Measurements from ENCODE around the gene GTPBP1. TPM values are rescaled to one million over a fixed set of nuclear protein-coding genes. Genes with fewer than 3 reads are reported as not detected.
A peak's percentile ranks its signal among the peaks of the same experiment; 100 is the strongest.

GTPBP1 gene
- total RNA-seq, 2 experiments from 2014 or later: 98.9 to 107 TPM

- Mint-ChIP-seq H3K36me3 (ENCODE audit: low read depth) (peaks cover 15% of the 10 kb centered on the region), H3K4me1 (ENCODE audit: low read depth) (peaks cover 27% of the 10 kb centered on the region), H3K9me3 (no peaks in the 10 kb centered on the region), H3K27ac (peak overlapping the region; percentile 68), H3K4me3 (no peak overlapping the region), H3K27me3 (ENCODE audit: low read depth) (no peaks in the 10 kb centered on the region)
- intact Hi-C loops (cut with micrococcal nuclease): no loop called here
- DNase-seq: no peak
- CTCF ChIA-PET: no interaction called here
Measured at GRCh38 chr22:38716826-38717225, 11.1 kb downstream of the GTPBP1 start.

GRCh38 chr22:38717244-38717643 is 11.5 kb downstream of the GTPBP1 start:
- intact Hi-C loops (cut with micrococcal nuclease): no loop called here
- no peak for DNase-seq
- CTCF ChIA-PET: interaction anchor here (0.6 kb wide), 1 partner anchor 207 kb away, joined by 3 read pairs; no protein-coding TSS in a partner anchor
- Mint-ChIP-seq H3K4me3 (no peak overlapping the region), H3K27me3 (ENCODE audit: low read depth) (no peaks in the 10 kb centered on the region), H3K9me3 (no peaks in the 10 kb centered on the region), H3K27ac (no peak overlapping the region), H3K4me1 (ENCODE audit: low read depth) (peaks cover 24% of the 10 kb centered on the region), H3K36me3 (ENCODE audit: low read depth) (peaks cover 15% of the 10 kb centered on the region)

- intact Hi-C loops (cut with micrococcal nuclease): no loop called here
- Mint-ChIP-seq H3K4me1 (ENCODE audit: low read depth) (peaks cover 12% of the 10 kb centered on the region), H3K36me3 (ENCODE audit: low read depth) (peaks cover 21% of the 10 kb centered on the region), H3K27ac (no peak overlapping the region), H3K9me3 (no peaks in the 10 kb centered on the region), H3K27me3 (ENCODE audit: low read depth) (no peaks in the 10 kb centered on the region), H3K4me3 (no peak overlapping the region)
- no peak for DNase-seq
- CTCF ChIA-PET: no interaction called here
Measured at GRCh38 chr22:38718414-38718813, 12.7 kb downstream of the GTPBP1 start.

GRCh38 chr22:38719196-38719595 is 13.5 kb downstream of the GTPBP1 start:
- Mint-ChIP-seq H3K27me3 (ENCODE audit: low read depth) (no peaks in the 10 kb centered on the region), H3K27ac (no peak overlapping the region), H3K4me3 (no peak overlapping the region), H3K4me1 (ENCODE audit: low read depth) (peaks cover 6% of the 10 kb centered on the region), H3K36me3 (ENCODE audit: low read depth) (peaks cover 27% of the 10 kb centered on the region), H3K9me3 (no peaks in the 10 kb centered on the region)
- intact Hi-C loops (cut with micrococcal nuclease): no loop called here
- no peak for DNase-seq
- CTCF ChIA-PET: no interaction called here

GRCh38 chr22:38720350-38720749 is 14.6 kb downstream of the GTPBP1 start:
- no peak overlapping the region for H3K27ac Mint-ChIP-seq
- H3K4me1 Mint-ChIP-seq (ENCODE audit: low read depth): peaks cover under 1% of the 10 kb centered on the region
- intact Hi-C loops (cut with micrococcal nuclease): no loop called here
- H3K4me3 Mint-ChIP-seq: no peak overlapping the region
- peaks cover 34% of the 10 kb centered on the region for H3K36me3 Mint-ChIP-seq (ENCODE audit: low read depth)
- CTCF ChIA-PET: interaction anchor here (0.7 kb wide), 1 partner anchor 302 kb away, joined by 4 read pairs; no protein-coding TSS in a partner anchor
- DNase-seq: no peak
- no peaks in the 10 kb centered on the region for H3K9me3 Mint-ChIP-seq
- no peaks in the 10 kb centered on the region for H3K27me3 Mint-ChIP-seq (ENCODE audit: low read depth)

GRCh38 chr22:38721551-38721950 is 15.8 kb downstream of the GTPBP1 start:
- intact Hi-C loops (cut with micrococcal nuclease): no loop called here
- peaks cover 33% of the 10 kb centered on the region for H3K36me3 Mint-ChIP-seq (ENCODE audit: low read depth)
- CTCF ChIA-PET: interaction anchor here (0.6 to 1.7 kb wide), 4 partner anchors 10 to 40 kb away, joined by 3 to 5 read pairs (median 3); partner anchors contain the start of gene TOMM22
- no peaks in the 10 kb centered on the region for H3K27me3 Mint-ChIP-seq (ENCODE audit: low read depth)
- DNase-seq: no peak
- H3K4me1 Mint-ChIP-seq (ENCODE audit: low read depth): no peaks in the 10 kb centered on the region
- H3K27ac Mint-ChIP-seq: no peak overlapping the region
- H3K9me3 Mint-ChIP-seq: no peaks in the 10 kb centered on the region
- H3K4me3 Mint-ChIP-seq: no peak overlapping the region

GRCh38 chr22:38724176-38724575 is 18.4 kb downstream of the GTPBP1 start:
- Mint-ChIP-seq H3K9me3 (no peaks in the 10 kb centered on the region), H3K4me3 (no peak overlapping the region), H3K27me3 (ENCODE audit: low read depth) (no peaks in the 10 kb centered on the region), H3K27ac (no peak overlapping the region), H3K36me3 (ENCODE audit: low read depth) (peaks cover 46% of the 10 kb centered on the region), H3K4me1 (ENCODE audit: low read depth) (no peaks in the 10 kb centered on the region)
- CTCF ChIA-PET: interaction anchor here (0.6 to 2.1 kb wide), 13 partner anchors 9 to 125 kb away, joined by 3 to 8 read pairs (median 5); no protein-coding TSS in a partner anchor
- intact Hi-C loops (cut with micrococcal nuclease): no loop called here
- peak; percentile 1 for DNase-seq

GRCh38 chr22:38724926-38725571 is 19.3 kb downstream of the GTPBP1 start:
- DNase-seq: peak; percentile 38
- H3K4me1 Mint-ChIP-seq (ENCODE audit: low read depth): no peaks in the 10 kb centered on the region
- H3K27ac Mint-ChIP-seq: no peak overlapping the region
- intact Hi-C loops (cut with micrococcal nuclease): no loop called here
- H3K27me3 Mint-ChIP-seq (ENCODE audit: low read depth): no peaks in the 10 kb centered on the region
- no peak overlapping the region for H3K4me3 Mint-ChIP-seq
- peaks cover 46% of the 10 kb centered on the region for H3K36me3 Mint-ChIP-seq (ENCODE audit: low read depth)
- CTCF ChIA-PET: interaction anchor here (0.6 to 2.1 kb wide), 15 partner anchors 9 to 44 kb away, joined by 3 to 8 read pairs (median 4); partner anchors contain the start of gene TOMM22
- H3K9me3 Mint-ChIP-seq: no peaks in the 10 kb centered on the region

GRCh38 chr22:38725900-38726655 is 20.3 kb downstream of the GTPBP1 start:
- Mint-ChIP-seq H3K9me3 (no peaks in the 10 kb centered on the region), H3K4me1 (ENCODE audit: low read depth) (no peaks in the 10 kb centered on the region), H3K4me3 (no peak overlapping the region), H3K36me3 (ENCODE audit: low read depth) (peaks cover 47% of the 10 kb centered on the region), H3K27ac (no peak overlapping the region), H3K27me3 (ENCODE audit: low read depth) (no peaks in the 10 kb centered on the region)
- intact Hi-C loops (cut with micrococcal nuclease): no loop called here
- CTCF ChIA-PET: interaction anchor here (0.9 to 1.9 kb wide), 5 partner anchors 8 to 45 kb away, joined by 3 to 8 read pairs (median 3); partner anchors contain the start of gene TOMM22
- DNase-seq: peak; percentile 2

- no peak for DNase-seq
- Mint-ChIP-seq H3K27me3 (ENCODE audit: low read depth) (no peaks in the 10 kb centered on the region), H3K36me3 (ENCODE audit: low read depth) (peaks cover 44% of the 10 kb centered on the region), H3K4me1 (ENCODE audit: low read depth) (no peaks in the 10 kb centered on the region), H3K4me3 (no peak overlapping the region), H3K9me3 (no peaks in the 10 kb centered on the region), H3K27ac (no peak overlapping the region)
- intact Hi-C loops (cut with micrococcal nuclease): no loop called here
- CTCF ChIA-PET: interaction anchor here (0.6 kb wide), 1 partner anchor 36 kb away, joined by 3 read pairs; no protein-coding TSS in a partner anchor
Measured at GRCh38 chr22:38727123-38727522, 21.4 kb downstream of the GTPBP1 start.

- peaks cover 4% of the 10 kb centered on the region for H3K4me1 Mint-ChIP-seq (ENCODE audit: low read depth)
- DNase-seq: peak; percentile 3
- H3K4me3 Mint-ChIP-seq: no peak overlapping the region
- intact Hi-C loops (cut with micrococcal nuclease): no loop called here
- peaks cover 41% of the 10 kb centered on the region for H3K36me3 Mint-ChIP-seq (ENCODE audit: low read depth)
- no peaks in the 10 kb centered on the region for H3K27me3 Mint-ChIP-seq (ENCODE audit: low read depth)
- no peak overlapping the region for H3K27ac Mint-ChIP-seq
- CTCF ChIA-PET: no interaction called here
- no peaks in the 10 kb centered on the region for H3K9me3 Mint-ChIP-seq
Measured at GRCh38 chr22:38727530-38728451, 22.0 kb downstream of the GTPBP1 start.
